ENCODE measurements around the gene ACAD8. TPM values are rescaled to one million over a fixed set of nuclear protein-coding genes. Genes with fewer than 3 reads are reported as not detected.

The ACAD8 gene
- total and polyA plus RNA-seq, 2 of the 8 experiments (the other 6 are each of a cell fraction or from before 2014, with no cell fraction given), result 45.8 to 52.7 TPM

- ChIA-PET CTCF (ENCODE audit: partially characterized antibody) (interaction anchor here (1.8 kb wide), 1 partner anchor 10 kb away, joined by 4 read pairs; no protein-coding TSS in a partner anchor), POLR2A (ENCODE audit: partially characterized antibody) (no interaction called here)
- Histone ChIP-seq H3K9me3 (ENCODE audit: insufficient read depth in 2 of 2, low read depth in 1 of 2, low read length in 1 of 2) (no peaks in the 10 kb centered on the region), H3K18ac (ENCODE audit: extremely low read depth, low read length) (no peak overlapping the region), H3K4me3 (ENCODE audit: extremely low read depth in 1 of 4, insufficient read depth in 2 of 4, low read depth in 3 of 4, low read length in 4 of 4) (no peak overlapping the region), H3K4me2 (ENCODE audit: insufficient read depth in 1 of 2, low read depth in 2 of 2, low read length in 2 of 2) (no peak overlapping the region), H2BK20ac (ENCODE audit: low read length) (no peak overlapping the region), H4K91ac (replicated peaks; ENCODE audit: insufficient read length, low read length) (no peak overlapping the region), H3K23ac (ENCODE audit: insufficient read length) (no peak overlapping the region), H2AFZ (ENCODE audit: low read length) (no peak overlapping the region), H3K23me2 (ENCODE audit: low read depth, low read length) (no peaks in the 10 kb centered on the region; the same call in 1 of the 2 replicates), H2BK5ac (ENCODE audit: low read depth, low read length) (no peak overlapping the region), H3K27me3 (replicated peaks in 1 of 4; ENCODE audit: control insufficient read depth in 3 of 4, extremely low read depth in 1 of 4, insufficient read depth in 3 of 4, low read length in 3 of 4) (no peaks in the 10 kb centered on the region), H3K14ac (ENCODE audit: insufficient read length) (no peak overlapping the region), H4K5ac (ENCODE audit: insufficient read length, low read depth, low read length) (no peak overlapping the region), H3K4ac (replicated peaks; ENCODE audit: insufficient read length, low read depth, low read length) (no peak overlapping the region), H3K79me2 (ENCODE audit: control insufficient read depth in 1 of 2, insufficient read depth in 2 of 2, low read length in 2 of 2) (peaks cover 0 to 7% of the 10 kb centered on the region in 2 experiments; a peak in 1 of 4 replicates), H2BK15ac (ENCODE audit: low read length) (no peak overlapping the region), H3K56ac (replicated peaks; ENCODE audit: insufficient read length, low read depth, low read length) (no peak overlapping the region), H2AK5ac (ENCODE audit: low read depth, low read length) (no peak overlapping the region), H3K36me3 (ENCODE audit: control insufficient read depth in 2 of 4, insufficient read depth in 4 of 4, low read length in 3 of 4) (peaks cover 18 to 75% (median 54%) of the 10 kb centered on the region in 4 experiments; a peak in 7 of 8 replicates), H3K4me1 (replicated peaks in 1 of 4; ENCODE audit: control insufficient read depth in 3 of 4, insufficient read depth in 4 of 4, low read length in 3 of 4) (no peaks in the 10 kb centered on the region), H2BK12ac (ENCODE audit: low read depth, low read length) (no peak overlapping the region), H4K8ac (ENCODE audit: extremely low read depth, insufficient read depth, low read length) (no peak overlapping the region), H3K9ac (replicated peaks in 1 of 4; ENCODE audit: extremely low read depth in 1 of 4, low read depth in 3 of 4, low read length in 3 of 4) (no peak overlapping the region), H4K20me1 (replicated peaks in 1 of 2; ENCODE audit: control insufficient read depth in 1 of 2, insufficient read depth in 2 of 2, low read length in 2 of 2) (peaks cover 0 to 4% of the 10 kb centered on the region in 2 experiments), H3K27ac (ENCODE audit: low read depth, low read length) (no peak overlapping the region), H3K79me1 (ENCODE audit: low read depth, low read length) (peaks cover 2% of the 10 kb centered on the region; the same call in 1 of the 2 replicates), H2BK120ac (replicated peaks; ENCODE audit: low read depth, low read length) (no peak overlapping the region)
- FAIRE-seq, result no peak
- no peak for DNase-seq (ENCODE audit: low read depth in 1 of 2, low spot score in 2 of 2)
- 98% methylated on average over 5 of the region's 5 CpGs; no CpG with 5 or more reads in 1 of the 2 experiments for WGBS, 2 experiments (ENCODE audit: extremely low coverage in 1 of 2, insufficient coverage in 1 of 2, insufficient read length in 1 of 2, insufficient replicate concordance in 2 of 2, low coverage in 1 of 2, low lambda C conversion rate in 2 of 2, missing lambda C conversion rate in 1 of 2)
- no peak for TF ChIP-seq CEBPB (IDR thresholded peaks at IDR 0.05; ENCODE audit: low read depth, low read length)
- TF ChIP-seq FOSL1 (IDR thresholded peaks at IDR 0.05; ENCODE audit: insufficient read depth, low read depth, low read length), result no peak
- no peak for TF ChIP-seq RFX5 (IDR thresholded peaks at IDR 0.05; ENCODE audit: borderline replicate concordance, low read depth, low read length)
- TF ChIP-seq POLR2AphosphoS5 (IDR thresholded peaks at IDR 0.05; ENCODE audit: low read depth, low read length), result no peak
- TF ChIP-seq HDAC2 (IDR thresholded peaks at IDR 0.05; ENCODE audit: borderline replicate concordance in 1 of 2, low read depth in 2 of 2, low read length in 2 of 2), result no peak
- TF ChIP-seq KDM5A (IDR thresholded peaks at IDR 0.05; ENCODE audit: low read length), result no peak
- TF ChIP-seq TEAD4 (IDR thresholded peaks at IDR 0.05; ENCODE audit: low read depth, low read length), result no peak
- no peak for TF ChIP-seq SP2 (IDR thresholded peaks at IDR 0.05; ENCODE audit: low read length)
- no peak for TF ChIP-seq EGR1 (IDR thresholded peaks at IDR 0.05; ENCODE audit: borderline replicate concordance, low read depth, low read length)
- no peak for TF ChIP-seq MAFK (IDR thresholded peaks at IDR 0.05; ENCODE audit: low read depth, low read length)
- no peak for TF ChIP-seq SRF (IDR thresholded peaks at IDR 0.05; ENCODE audit: low read depth, low read length)
- no peak for TF ChIP-seq TBP (IDR thresholded peaks at IDR 0.05; ENCODE audit: low read depth, low read length)
- TF ChIP-seq CBX8 (IDR thresholded peaks at IDR 0.05; ENCODE audit: borderline replicate concordance, low read depth, low read length), result no peak
- TF ChIP-seq EZH2 (IDR thresholded peaks at IDR 0.05; ENCODE audit: low read depth, low read length, severe bottlenecking), result no peak
- no peak for TF ChIP-seq SP4 (IDR thresholded peaks at IDR 0.05; ENCODE audit: low read length)
- TF ChIP-seq YY1 (IDR thresholded peaks at IDR 0.05; ENCODE audit: low read depth, low read length), result no peak
Measured at GRCh38 chr11:134206185-134206584, 47.2 kb upstream of the ACAD8 start.

Measured in H1 (cell line).